GM12878 (cell line): ENCODE results near the gene TNFRSF1B. TPM values are rescaled to one million over a fixed set of nuclear protein-coding genes. Genes with fewer than 3 reads are reported as not detected.

ENCODE experiments used
- ATAC-seq: fragments of 200-7000 bp; cut with Tn5 transposase; 3 replicates; pipeline ENCODE4 v1.9.1; 2020; ENCODE audit warnings: mild to moderate bottlenecking, moderate library complexity
- BruUV-seq: library from RNA; stranded (reverse); fragments of 400-500 nt; replicated peaks from 2 replicates; lab custom pipeline; 2021; lab: Mats Ljungman, UMichigan
- CTCF ChIA-PET: fragments of 300-600 bp; sonication (Branson Sonifier 250); formaldehyde crosslinking; extraction: SDS; loops from one replicate; lab custom pipeline; 2021; ENCODE audit warnings: inconsistent platforms; lab: Yijun Ruan, JAX
- POLR2A ChIA-PET: fragments of 350-600 bp; formaldehyde crosslinking; extraction: SDS; loops from one replicate; lab custom pipeline; 2021; ENCODE audit warnings: inconsistent platforms; lab: Charles Lee
- RAD21 ChIA-PET: fragments of 300-600 bp; sonication (Branson Sonifier 250); formaldehyde crosslinking; loops from one replicate; lab custom pipeline; 2023; ENCODE audit warnings: antibody characterized with exemption; ENCODE audit not compliant: unreplicated experiment; lab: Charles Lee
- SMC1A ChIA-PET: fragments of 300-600 bp; sonication (Branson Sonifier 250); formaldehyde crosslinking; loops from one replicate; lab custom pipeline; 2023; ENCODE audit not compliant: unreplicated experiment, uncharacterized antibody; lab: Charles Lee
- DNase-seq: peaks from one replicate; pipeline ENCODE4 v3.0.0-alpha.2; 2011; ENCODE audit warnings: low read depth, low spot score
- FAIRE-seq: peaks from 3 replicates; lab custom pipeline; 2011; peaks lifted over from hg19 to GRCh38; lab: Jason Lieb, UNC
- H2AFZ ChIP-seq: 2 replicates; pipeline ENCODE4 v1.6.0; 2011; ENCODE audit warnings: low read depth, low read length, control low read depth; ENCODE audit not compliant: control insufficient read depth
- H3K27ac ChIP-seq: 2 replicates; pipeline ENCODE4 v1.5.1; 2011; ENCODE audit warnings: control low read depth; ENCODE audit not compliant: control insufficient read depth, insufficient read depth
- H3K27me3 ChIP-seq, 2 experiments: replicated peaks in 1 of 2; 2 replicates each; pipeline versions ENCODE4 v1.6.0 to v1.6.1; 2011; ENCODE audit warnings: low read length in 1 of 2; ENCODE audit not compliant: control insufficient read depth in 2 of 2, insufficient read depth in 2 of 2
- H3K36me3 ChIP-seq, 2 experiments: 2 replicates each; pipeline ENCODE4 v1.5.1; 2011; ENCODE audit warnings: low read length in 1 of 2; ENCODE audit not compliant: control insufficient read depth in 2 of 2, insufficient read depth in 2 of 2
- H3K4me1 ChIP-seq: 2 replicates; pipeline ENCODE4 v1.6.1; 2011; ENCODE audit warnings: mild to moderate bottlenecking, low read length, moderate library complexity, mixed read lengths; ENCODE audit not compliant: control insufficient read depth, insufficient read depth
- H3K4me2 ChIP-seq: 2 replicates; pipeline ENCODE4 v1.6.0; 2011; ENCODE audit warnings: control low read depth; ENCODE audit not compliant: control insufficient read depth, insufficient read depth
- H3K4me3 ChIP-seq: fragments of 200-600 bp; sonication (generic); 2 replicates; pipeline ENCODE4 v1.5.1; 2016
- H3K79me2 ChIP-seq: 2 replicates; pipeline ENCODE4 v1.6.0; 2011; ENCODE audit warnings: low read length; ENCODE audit not compliant: control insufficient read depth, insufficient read depth
- H3K9ac ChIP-seq: 2 replicates; pipeline ENCODE4 v1.8.0; 2011; ENCODE audit warnings: low read length, control low read depth, mixed read lengths; ENCODE audit not compliant: control insufficient read depth, insufficient read depth
- H3K9me3 ChIP-seq: replicated peaks from 3 replicates; pipeline ENCODE4 v1.5.1; 2011; ENCODE audit warnings: mild to moderate bottlenecking, low read length; ENCODE audit not compliant: control insufficient read depth, insufficient read depth
- H4K20me1 ChIP-seq: 2 replicates; pipeline ENCODE4 v1.6.0; 2011; ENCODE audit not compliant: control insufficient read depth, insufficient read depth
- EP300 ChIP-seq, 2 experiments: fragments of 150-350 bp in 1 of 2; IDR thresholded peaks; 2 replicates each; pipeline ENCODE4 v1.6.1; 2011 to 2012; ENCODE audit warnings: low read depth in 2 of 2, low read length in 2 of 2, borderline replicate concordance in 1 of 2, improper control_type of control experiment in 1 of 2, inconsistent platforms in 1 of 2; ENCODE audit not compliant: control insufficient read depth in 1 of 2
- HDAC6 ChIP-seq: fragments of 200-600 bp; sonication (generic); IDR thresholded peaks from one replicate; pipeline ENCODE4 v1.8.0; 2017; ENCODE audit warnings: antibody characterized with exemption; ENCODE audit not compliant: unreplicated experiment
- HSF1 ChIP-seq: fragments of 150-350 bp; IDR thresholded peaks from 2 replicates; pipeline ENCODE4 v1.6.1; 2014; ENCODE audit warnings: mild to moderate bottlenecking, low read depth, low read length
- NR2C1 ChIP-seq: fragments of 450-650 bp; IDR thresholded peaks from 2 replicates; pipeline ENCODE4 v1.6.1; 2017; ENCODE audit warnings: antibody characterized with exemption, mild to moderate bottlenecking, moderate library complexity
- SRF ChIP-seq, 2 experiments: IDR thresholded peaks; 2 replicates each; pipeline ENCODE4 v1.6.1; 2011; ENCODE audit warnings: low read depth in 2 of 2, low read length in 2 of 2, mild to moderate bottlenecking in 1 of 2, moderate library complexity in 1 of 2
- TCF12 ChIP-seq: IDR thresholded peaks from 2 replicates; pipeline ENCODE4 v1.6.1; 2011; ENCODE audit warnings: low read depth, mild to moderate bottlenecking, low read length
- TCF7 ChIP-seq: IDR thresholded peaks from 2 replicates; pipeline ENCODE4 v1.6.1; 2014; ENCODE audit warnings: antibody characterized with exemption, borderline replicate concordance
- WGBS: methylation state at CpG from one replicate; pipeline ENCODE4 v1.1.6; 2016; ENCODE audit warnings: low lambda C conversion rate; ENCODE audit not compliant: insufficient replicate concordance, insufficient coverage; ENCODE audit errors: missing lambda C conversion rate; 5-methylcytosine and 5-hydroxymethylcytosine counted together
- in situ Hi-C: fragments of 300-500 bp; cut with MboI; formaldehyde crosslinking; loops from 9 replicates; pipeline ENCODE4 v1.14.3; 2018; ENCODE audit warnings: mixed read lengths
- intact Hi-C: fragments of 100-400 bp; cut with micrococcal nuclease; formaldehyde crosslinking; loops from one replicate; pipeline ENCODE4 v1.14.2; 2022; ENCODE audit not compliant: unreplicated experiment
- polyA plus RNA-seq, 11 experiments: library from polyadenylated mRNA; depleted of rRNA in 4 of 11; unstranded in 6 of 11; stranded (reverse) in 5 of 11; fragments of >200 nt; fragmentation: Nextera tagmentation in 4 of 11; fragmentation: Illumina TruSeq in 1 of 11; extraction: Ambion mirVana in 4 of 11; extraction: Trizol in 1 of 11; gene quantifications; 1 replicate in 1 of 11; 2 replicates in 10 of 11; pipeline versions ENCODE4 v1.2.1 to v1.2.3, GENCODE V29; 2011 to 2016; ENCODE audit warnings: inconsistent platforms in 2 of 11, missing spikeins in 2 of 11, low read depth in 1 of 11
- total RNA-seq, 4 experiments: library from RNA; depleted of rRNA in 3 of 4; stranded (reverse); fragments of >200 nt in 3 of 4; fragmentation: Illumina TruSeq in 1 of 4; extraction: Trizol in 1 of 4; gene quantifications; 2 replicates each; pipeline versions ENCODE4 v1.2.1 to v1.2.3, GENCODE V29; 2013 to 2021
- TF ChIP-seq, protein P1 (sequence below): fragments of 450-650 bp; formaldehyde crosslinking; IDR thresholded peaks from 2 replicates; pipeline ENCODE4 v1.5.0; 2022; ENCODE audit warnings: mild to moderate bottlenecking, missing genetic modification characterization
- TF ChIP-seq, protein P2 (sequence below), 3 experiments: IDR thresholded peaks in 2 of 3; conservative IDR thresholded peaks in 1 of 3; 2 replicates each; pipeline ENCODE4 v1.5.1; 2011; ENCODE audit warnings: low read depth in 3 of 3, low read length in 3 of 3, mild to moderate bottlenecking in 3 of 3, control low read depth in 2 of 3, moderate library complexity in 2 of 3, inconsistent platforms in 1 of 3, mixed read lengths in 1 of 3; ENCODE audit not compliant: control insufficient read depth in 2 of 3, insufficient read depth in 1 of 3; ENCODE audit errors: extremely low read depth in 1 of 3
- TF ChIP-seq, protein P3 (sequence below): IDR thresholded peaks from 2 replicates; pipeline ENCODE4 v1.6.1; 2012; ENCODE audit warnings: low read length, inconsistent platforms

The TNFRSF1B gene
- total and polyA plus RNA-seq, 10 of the 15 experiments (the other 5 are each of a cell fraction or from before 2014, with no cell fraction given), result 10.1 to 87.2 (median 37.3) TPM

GRCh38 chr1:12200208-12200607 is 33.4 kb downstream of the TNFRSF1B start (continued):
- TF ChIP-seq SRF (IDR thresholded peaks at IDR 0.05; ENCODE audit: low read depth in 2 of 2, low read length in 2 of 2), result no peak
- TF ChIP-seq, protein P1, sequence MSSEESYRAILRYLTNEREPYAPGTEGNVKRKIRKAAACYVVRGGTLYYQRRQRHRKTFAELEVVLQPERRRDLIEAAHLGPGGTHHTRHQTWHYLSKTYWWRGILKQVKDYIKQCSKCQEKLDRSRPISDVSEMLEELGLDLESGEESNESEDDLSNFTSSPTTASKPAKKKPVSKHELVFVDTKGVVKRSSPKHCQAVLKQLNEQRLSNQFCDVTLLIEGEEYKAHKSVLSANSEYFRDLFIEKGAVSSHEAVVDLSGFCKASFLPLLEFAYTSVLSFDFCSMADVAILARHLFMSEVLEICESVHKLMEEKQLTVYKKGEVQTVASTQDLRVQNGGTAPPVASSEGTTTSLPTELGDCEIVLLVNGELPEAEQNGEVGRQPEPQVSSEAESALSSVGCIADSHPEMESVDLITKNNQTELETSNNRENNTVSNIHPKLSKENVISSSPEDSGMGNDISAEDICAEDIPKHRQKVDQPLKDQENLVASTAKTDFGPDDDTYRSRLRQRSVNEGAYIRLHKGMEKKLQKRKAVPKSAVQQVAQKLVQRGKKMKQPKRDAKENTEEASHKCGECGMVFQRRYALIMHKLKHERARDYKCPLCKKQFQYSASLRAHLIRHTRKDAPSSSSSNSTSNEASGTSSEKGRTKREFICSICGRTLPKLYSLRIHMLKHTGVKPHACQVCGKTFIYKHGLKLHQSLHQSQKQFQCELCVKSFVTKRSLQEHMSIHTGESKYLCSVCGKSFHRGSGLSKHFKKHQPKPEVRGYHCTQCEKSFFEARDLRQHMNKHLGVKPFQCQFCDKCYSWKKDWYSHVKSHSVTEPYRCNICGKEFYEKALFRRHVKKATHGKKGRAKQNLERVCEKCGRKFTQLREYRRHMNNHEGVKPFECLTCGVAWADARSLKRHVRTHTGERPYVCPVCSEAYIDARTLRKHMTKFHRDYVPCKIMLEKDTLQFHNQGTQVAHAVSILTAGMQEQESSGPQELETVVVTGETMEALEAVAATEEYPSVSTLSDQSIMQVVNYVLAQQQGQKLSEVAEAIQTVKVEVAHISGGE (CRISPR knock-in tag), result no peak

DNA sequence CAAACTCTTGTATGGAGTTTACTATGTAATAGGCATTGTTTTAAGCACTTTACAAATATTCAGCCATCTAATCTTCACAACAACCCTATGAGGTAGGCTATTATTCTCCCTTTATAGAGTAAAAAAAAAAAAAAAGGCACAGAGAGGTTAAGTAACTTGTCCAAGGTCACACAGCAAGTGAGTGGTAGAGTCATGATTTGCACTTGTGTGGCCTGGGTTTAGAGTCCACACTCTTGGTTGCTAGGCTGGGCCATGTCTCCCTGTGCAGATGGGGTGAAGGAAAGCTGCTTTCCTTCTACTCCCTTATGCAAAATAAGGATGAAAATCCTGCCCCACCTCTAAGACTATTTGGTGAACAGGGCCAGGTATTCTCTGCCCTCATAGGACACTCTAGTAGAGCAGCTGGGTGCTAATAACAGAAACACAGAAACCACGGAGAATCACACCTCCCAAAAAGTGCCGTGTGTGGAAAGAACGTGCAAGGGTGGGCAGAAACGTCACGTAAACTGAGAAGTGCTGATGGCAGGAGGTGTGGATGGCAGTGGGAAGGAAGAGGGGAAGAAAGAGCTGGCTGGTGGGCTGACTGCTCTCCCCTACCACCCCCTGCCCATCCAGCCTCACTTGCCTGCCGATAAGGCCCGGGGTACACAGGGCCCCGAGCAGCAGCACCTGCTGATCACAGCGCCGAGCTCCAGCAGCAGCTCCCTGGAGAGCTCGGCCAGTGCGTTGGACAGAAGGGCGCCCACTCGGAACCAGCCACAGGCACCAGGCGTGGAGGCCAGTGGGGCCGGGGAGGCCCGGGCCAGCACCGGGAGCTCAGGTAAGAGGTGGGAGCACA is 34.8 kb downstream of the TNFRSF1B start:
- Histone ChIP-seq H3K9me3 (no peaks in the 10 kb centered on the region; the same call in 2 of the 3 replicates), H3K4me1 (peaks cover 58% of the 10 kb centered on the region), H2AFZ (no peak overlapping the region), H3K27me3 (no peaks in the 10 kb centered on the region), H3K79me2 (no peaks in the 10 kb centered on the region), H3K4me3 (no peak overlapping the region), H3K36me3 (peaks cover 19 to 28% of the 10 kb centered on the region in 2 experiments; a peak in 3 of 4 replicates), H3K9ac (no peak overlapping the region), H3K27ac (no peak overlapping the region; the same call in 1 of the 2 replicates), H3K4me2 (peak overlapping the region; percentile 22; the same call in 1 of the 2 replicates), H4K20me1 (no peaks in the 10 kb centered on the region)
- peak; percentile 44 for ATAC-seq
- intact Hi-C loops (loop anchor here (10.0 kb wide), 1 partner anchor 217 kb away; the partner anchor contains the start of gene MFN2), in situ Hi-C loops (no loop called here)
- peak; percentile 75 for FAIRE-seq
- WGBS, result 67% methylated on average over 18 of the region's 18 CpGs
- POLR2A ChIA-PET, result interaction anchor here (0.6 to 6.0 kb wide), 8 partner anchors 11 to 57 kb away, joined by 3 to 53 read pairs (median 4); partner anchors contain the start of gene TNFRSF1B
- SMC1A ChIA-PET, result interaction anchor here (0.7 to 16.0 kb wide), 13 partner anchors 9 to 77 kb away, joined by 3 to 191 read pairs (median 4); no protein-coding TSS in a partner anchor
- RAD21 ChIA-PET, result interaction anchor here (0.7 to 12.7 kb wide), 11 partner anchors 8 to 305 kb away, joined by 3 to 116 read pairs (median 7); no protein-coding TSS in a partner anchor
- DNase-seq, result no peak
- BruUV-seq, result no TSS peak
- CTCF ChIA-PET, result interaction anchor here (0.6 to 8.5 kb wide), 9 partner anchors 10 to 76 kb away, joined by 3 to 104 read pairs (median 3); no protein-coding TSS in a partner anchor
- TF ChIP-seq NR2C1, result no peak
- TF ChIP-seq TCF7, result no peak
- TF ChIP-seq, protein P2, sequence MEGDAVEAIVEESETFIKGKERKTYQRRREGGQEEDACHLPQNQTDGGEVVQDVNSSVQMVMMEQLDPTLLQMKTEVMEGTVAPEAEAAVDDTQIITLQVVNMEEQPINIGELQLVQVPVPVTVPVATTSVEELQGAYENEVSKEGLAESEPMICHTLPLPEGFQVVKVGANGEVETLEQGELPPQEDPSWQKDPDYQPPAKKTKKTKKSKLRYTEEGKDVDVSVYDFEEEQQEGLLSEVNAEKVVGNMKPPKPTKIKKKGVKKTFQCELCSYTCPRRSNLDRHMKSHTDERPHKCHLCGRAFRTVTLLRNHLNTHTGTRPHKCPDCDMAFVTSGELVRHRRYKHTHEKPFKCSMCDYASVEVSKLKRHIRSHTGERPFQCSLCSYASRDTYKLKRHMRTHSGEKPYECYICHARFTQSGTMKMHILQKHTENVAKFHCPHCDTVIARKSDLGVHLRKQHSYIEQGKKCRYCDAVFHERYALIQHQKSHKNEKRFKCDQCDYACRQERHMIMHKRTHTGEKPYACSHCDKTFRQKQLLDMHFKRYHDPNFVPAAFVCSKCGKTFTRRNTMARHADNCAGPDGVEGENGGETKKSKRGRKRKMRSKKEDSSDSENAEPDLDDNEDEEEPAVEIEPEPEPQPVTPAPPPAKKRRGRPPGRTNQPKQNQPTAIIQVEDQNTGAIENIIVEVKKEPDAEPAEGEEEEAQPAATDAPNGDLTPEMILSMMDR (IDR thresholded peaks at IDR 0.05 in 2 of 3, conservative IDR thresholded peaks at IDR 0.05 in 1 of 3; ENCODE audit: control insufficient read depth in 2 of 3, extremely low read depth in 1 of 3, insufficient read depth in 1 of 3, low read depth in 3 of 3, low read length in 3 of 3), result no peak
- TF ChIP-seq, protein P3, sequence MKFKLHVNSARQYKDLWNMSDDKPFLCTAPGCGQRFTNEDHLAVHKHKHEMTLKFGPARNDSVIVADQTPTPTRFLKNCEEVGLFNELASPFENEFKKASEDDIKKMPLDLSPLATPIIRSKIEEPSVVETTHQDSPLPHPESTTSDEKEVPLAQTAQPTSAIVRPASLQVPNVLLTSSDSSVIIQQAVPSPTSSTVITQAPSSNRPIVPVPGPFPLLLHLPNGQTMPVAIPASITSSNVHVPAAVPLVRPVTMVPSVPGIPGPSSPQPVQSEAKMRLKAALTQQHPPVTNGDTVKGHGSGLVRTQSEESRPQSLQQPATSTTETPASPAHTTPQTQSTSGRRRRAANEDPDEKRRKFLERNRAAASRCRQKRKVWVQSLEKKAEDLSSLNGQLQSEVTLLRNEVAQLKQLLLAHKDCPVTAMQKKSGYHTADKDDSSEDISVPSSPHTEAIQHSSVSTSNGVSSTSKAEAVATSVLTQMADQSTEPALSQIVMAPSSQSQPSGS, result no peak
- no peak for TF ChIP-seq TCF12
- peak; percentile 60; a peak in 2 of 4 replicates for TF ChIP-seq EP300 (IDR thresholded peaks at IDR 0.05; ENCODE audit: borderline replicate concordance in 1 of 2, control insufficient read depth in 1 of 2, low read depth in 2 of 2, low read length in 2 of 2)
- no peak for TF ChIP-seq SRF (IDR thresholded peaks at IDR 0.05; ENCODE audit: low read depth in 2 of 2, low read length in 2 of 2)
- no peak for TF ChIP-seq HSF1
- TF ChIP-seq HDAC6, result no peak
